Panc1 (cell line): ENCODE data around the gene DSCAM.

Source experiments
- CTCF ChIP-seq: fragments of 450-650 bp; IDR thresholded peaks from 2 replicates; pipeline ENCODE4 v1.5.1; 2017; ENCODE audit warnings: mild to moderate bottlenecking
- POLR2AphosphoS5 ChIP-seq: IDR thresholded peaks from 2 replicates; pipeline ENCODE4 v1.6.1; 2012; ENCODE audit warnings: mild to moderate bottlenecking, low read depth, low read length, moderate library complexity
- REST ChIP-seq, 2 experiments: IDR thresholded peaks; 2 replicates each; pipeline ENCODE4 v1.6.1; 2011 to 2012; ENCODE audit warnings: low read depth in 2 of 2, control low read depth in 1 of 2, low read length in 1 of 2, mild to moderate bottlenecking in 1 of 2, moderate library complexity in 1 of 2; ENCODE audit not compliant: insufficient read depth in 1 of 2
- TCF7L2 ChIP-seq: IDR thresholded peaks from 2 replicates; pipeline ENCODE4 v1.6.1; 2011; ENCODE audit warnings: mild to moderate bottlenecking, low read depth, low read length, inconsistent platforms

- TF ChIP-seq CTCF (no peak), REST (IDR thresholded peaks at IDR 0.05; ENCODE audit: insufficient read depth in 1 of 2, low read depth in 2 of 2, low read length in 1 of 2) (no peak), POLR2AphosphoS5 (no peak), TCF7L2 (no peak)
Measured at GRCh38 chr21:40254540-40255465, 592.2 kb downstream of the DSCAM start.
